ENCODE data around the gene ABHD16A. TPM values are rescaled to one million over a fixed set of nuclear protein-coding genes. Genes with fewer than 3 reads are reported as not detected.
A peak's percentile ranks its signal among the peaks of the same experiment; 100 is the strongest.

The ABHD16A gene
- total RNA-seq, 1 experiment from 2014 or later, result 50.5 TPM

DNA sequence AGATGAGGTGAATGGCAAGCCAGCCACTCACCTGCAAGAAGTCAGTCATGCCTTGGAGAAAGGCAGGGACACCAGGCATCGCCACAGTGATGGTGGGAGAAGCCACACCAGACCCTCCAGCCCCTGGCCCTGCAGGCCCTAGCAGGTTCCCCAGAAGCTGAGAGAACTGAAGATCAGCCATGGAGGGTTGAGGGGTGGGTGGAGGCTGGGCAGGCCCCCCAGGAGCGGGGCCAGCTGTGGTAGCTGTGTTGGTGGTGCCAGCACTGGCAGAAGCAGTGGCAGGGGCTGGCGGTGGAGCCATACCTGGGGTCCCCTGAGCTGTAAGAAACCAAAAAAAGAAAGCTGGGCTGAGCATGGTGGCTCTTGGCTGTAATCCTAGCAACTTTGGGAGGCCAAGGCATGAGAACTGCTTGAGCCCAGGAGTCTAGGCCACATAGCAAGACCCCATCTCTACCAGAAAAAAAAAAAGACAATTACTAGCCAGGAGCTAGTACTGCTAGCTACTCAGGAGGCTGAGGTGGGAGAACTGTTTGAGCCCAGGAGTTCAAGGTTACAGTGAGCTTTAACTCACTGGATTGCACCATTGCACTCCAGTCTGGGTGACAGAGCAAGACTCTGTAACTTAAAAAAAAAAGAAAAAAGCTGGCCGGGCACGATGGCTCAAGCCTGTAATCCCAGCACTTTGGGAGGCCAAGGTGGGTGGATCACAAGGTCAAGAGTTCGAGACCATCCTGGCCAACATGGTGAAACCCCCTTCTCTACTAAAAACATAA is 60.1 kb downstream of the ABHD16A start:
- DNase-seq (ENCODE audit: low read depth), result no peak

DNA sequence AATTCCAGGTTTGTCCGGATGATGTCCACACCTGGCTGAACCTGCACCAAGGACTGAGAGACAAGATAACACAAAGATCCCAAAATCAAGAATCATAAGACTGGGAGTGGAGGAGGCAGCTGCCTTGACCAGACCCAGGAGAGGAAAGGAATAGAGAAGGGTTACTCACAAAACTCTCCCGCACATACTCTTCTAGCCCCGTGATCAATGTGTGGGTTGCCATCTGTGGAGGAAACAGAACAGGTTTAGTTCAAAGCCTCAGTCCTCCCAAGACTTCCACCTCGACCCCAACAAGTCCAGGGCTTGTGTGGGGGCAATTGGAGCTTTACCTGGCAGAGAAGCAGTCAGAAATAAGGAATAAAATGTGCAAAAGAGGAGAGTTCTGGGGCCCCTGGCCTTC is 61.8 kb downstream of the ABHD16A start:
- no peak for DNase-seq (ENCODE audit: low read depth)

GRCh38 chr6:31640612-31641011 is 62.5 kb downstream of the ABHD16A start:
- no peak for DNase-seq (ENCODE audit: low read depth)

DNA sequence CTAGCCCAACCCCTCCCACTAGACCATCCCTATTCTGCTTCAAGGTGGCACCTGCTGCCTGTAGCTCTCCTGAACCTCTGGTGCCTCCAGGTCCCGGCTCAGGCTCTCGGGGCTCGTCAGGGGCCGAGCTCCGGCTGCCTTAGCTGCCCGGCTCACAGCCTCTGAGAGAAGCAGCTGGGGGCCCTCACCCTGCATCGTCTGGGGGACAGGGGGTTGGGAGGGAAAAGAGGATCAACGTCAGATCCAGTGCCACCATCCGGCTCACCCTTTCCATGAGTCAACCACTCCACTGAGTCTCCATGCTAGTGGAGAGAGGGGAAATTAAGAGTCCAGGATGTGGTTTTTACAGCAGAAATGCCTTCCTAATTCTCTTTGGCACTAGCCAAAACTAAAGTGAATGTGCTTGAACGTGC is 63.7 kb downstream of the ABHD16A start:
- DNase-seq (ENCODE audit: low read depth), result peak; percentile 81

DNA sequence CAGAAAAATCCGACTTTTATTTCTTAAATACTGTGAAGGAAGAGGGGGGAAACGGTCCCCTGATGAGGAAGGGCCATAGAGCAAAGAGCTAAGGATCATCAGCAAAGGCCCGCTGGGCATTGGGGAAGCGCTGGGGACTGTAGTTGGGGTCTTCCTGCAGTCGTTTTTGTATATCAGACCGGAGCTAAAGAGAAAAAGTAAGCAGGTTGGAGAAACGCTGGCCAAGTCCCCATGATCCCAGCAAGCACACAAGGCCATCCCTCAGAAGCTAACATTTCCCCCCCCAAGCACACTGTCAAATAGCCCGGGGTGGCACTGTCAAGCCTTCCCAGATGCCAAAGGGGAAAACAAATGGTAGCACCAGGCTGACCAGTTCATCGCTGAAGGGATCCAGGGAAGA is 64.1 kb downstream of the ABHD16A start:
- no peak for DNase-seq (ENCODE audit: low read depth)

Other genes starting within 250 kb of the ABHD16A start
- gene MICB, start 205.2 kb downstream of the ABHD16A start, total RNA-seq (2014; rRNA removed), result 10.6 and 13.0 TPM in 2 replicates
- gene MCCD1, start 174.4 kb downstream of the ABHD16A start, total RNA-seq (2014; rRNA removed), result not detected in 2 replicates
- 402 and 452 TPM in 2 replicates for gene DDX39B, start 161.3 kb downstream of the ABHD16A start, total RNA-seq (2014; rRNA removed)
- gene ATP6V1G2, start 156.7 kb downstream of the ABHD16A start, total RNA-seq (2014; rRNA removed), result 3.1 and 3.3 TPM in 2 replicates
- gene NFKBIL1, start 155.7 kb downstream of the ABHD16A start, total RNA-seq (2014; rRNA removed), result 21.2 and 26.8 TPM in 2 replicates
- not detected in 2 replicates for gene LTA, start 131.0 kb downstream of the ABHD16A start, total RNA-seq (2014; rRNA removed)
- not detected in 2 replicates for gene TNF, start 127.8 kb downstream of the ABHD16A start, total RNA-seq (2014; rRNA removed)
- gene LTB, start 120.9 kb downstream of the ABHD16A start, total RNA-seq (2014; rRNA removed), result not detected in 2 replicates
- not detected in 2 replicates for gene LST1, start 117.0 kb downstream of the ABHD16A start, total RNA-seq (2014; rRNA removed)
- gene NCR3, start 110.3 kb downstream of the ABHD16A start, total RNA-seq (2014; rRNA removed), result not detected in 2 replicates
- not detected in 2 replicates for gene AIF1, start 88.1 kb downstream of the ABHD16A start, total RNA-seq (2014; rRNA removed)
- 75.9 and 81.7 TPM in 2 replicates for gene PRRC2A, start 82.6 kb downstream of the ABHD16A start, total RNA-seq (2014; rRNA removed)
- 180 and 219 TPM in 2 replicates for gene BAG6, start 50.7 kb downstream of the ABHD16A start, total RNA-seq (2014; rRNA removed)
- 3.9 and 4.4 TPM in 2 replicates for gene APOM, start 47.4 kb downstream of the ABHD16A start, total RNA-seq (2014; rRNA removed)
- gene C6orf47, start 42.5 kb downstream of the ABHD16A start, total RNA-seq (2014; rRNA removed), result 30.0 and 31.3 TPM in 2 replicates
- gene GPANK1, start 38.3 kb downstream of the ABHD16A start, total RNA-seq (2014; rRNA removed), result 28.5 and 31.2 TPM in 2 replicates
- 292 and 320 TPM in 2 replicates for gene CSNK2B, start 37.2 kb downstream of the ABHD16A start, total RNA-seq (2014; rRNA removed)
- 2.4 and 4.0 TPM in 2 replicates for gene LY6G5B, start 33.3 kb downstream of the ABHD16A start, total RNA-seq (2014; rRNA removed)
- gene LY6G5C, start 22.3 kb downstream of the ABHD16A start, total RNA-seq (2014; rRNA removed), result 1.4 and 3.2 TPM in 2 replicates
- not detected in 2 replicates for gene LY6G6F, start 3.5 kb upstream of the ABHD16A start, total RNA-seq (2014; rRNA removed)
- gene LY6G6D, start 12.0 kb upstream of the ABHD16A start, total RNA-seq (2014; rRNA removed), result not detected in 2 replicates
- gene LY6G6C, start 18.4 kb upstream of the ABHD16A start, total RNA-seq (2014; rRNA removed), result 0.51 TPM in 1 of 2 replicates, not detected in the other
- not detected in 2 replicates for gene MPIG6B, start 20.0 kb upstream of the ABHD16A start, total RNA-seq (2014; rRNA removed)
- 78.4 and 85.8 TPM in 2 replicates for gene DDAH2, start 26.0 kb upstream of the ABHD16A start, total RNA-seq (2014; rRNA removed)
- gene CLIC1, start 33.2 kb upstream of the ABHD16A start, total RNA-seq (2014; rRNA removed), result 771 and 894 TPM in 2 replicates
- gene MSH5, start 36.7 kb upstream of the ABHD16A start, total RNA-seq (2014; rRNA removed), result 13.2 and 16.5 TPM in 2 replicates
- gene SAPCD1, start 59.3 kb upstream of the ABHD16A start, total RNA-seq (2014; rRNA removed), result 1.5 and 2.7 TPM in 2 replicates
- gene VWA7, start 74.0 kb upstream of the ABHD16A start, total RNA-seq (2014; rRNA removed), result not detected in 2 replicates
- gene VARS1, start 92.4 kb upstream of the ABHD16A start, total RNA-seq (2014; rRNA removed), result 63.2 and 68.7 TPM in 2 replicates
- gene LSM2, start 103.6 kb upstream of the ABHD16A start, total RNA-seq (2014; rRNA removed), result 78.7 and 88.2 TPM in 2 replicates
- gene HSPA1L, start 112.0 kb upstream of the ABHD16A start, total RNA-seq (2014; rRNA removed), result 0.71 and 1.5 TPM in 2 replicates
- 98.9 and 101 TPM in 2 replicates for gene HSPA1A, start 112.2 kb upstream of the ABHD16A start, total RNA-seq (2014; rRNA removed)
- gene HSPA1B, start 124.4 kb upstream of the ABHD16A start, total RNA-seq (2014; rRNA removed), result 86.1 and 92.2 TPM in 2 replicates
- 43.9 and 57.2 TPM in 2 replicates for gene NEU1, start 159.5 kb upstream of the ABHD16A start, total RNA-seq (2014; rRNA removed)
- gene SLC44A4, start 175.7 kb upstream of the ABHD16A start, total RNA-seq (2014; rRNA removed), result 0.06 TPM in 1 of 2 replicates, not detected in the other
- gene EHMT2, start 194.4 kb upstream of the ABHD16A start, total RNA-seq (2014; rRNA removed), result 58.6 and 60.5 TPM in 2 replicates
- gene ZBTB12, start 198.8 kb upstream of the ABHD16A start, total RNA-seq (2014; rRNA removed), result 1.2 and 3.0 TPM in 2 replicates
- gene C2, start 224.4 kb upstream of the ABHD16A start, total RNA-seq (2014; rRNA removed), result 0.86 and 1.2 TPM in 2 replicates
- 1.1 and 1.4 TPM in 2 replicates for gene CFB, start 242.8 kb upstream of the ABHD16A start, total RNA-seq (2014; rRNA removed)